Naive thymus-derived CD4-positive, alpha-beta T cell (primary cell): ENCODE data around the gene SPTBN5. TPM values are rescaled to one million over a fixed set of nuclear protein-coding genes. Genes with fewer than 3 reads are reported as not detected.

Experiments used
- ATAC-seq: fragments of 150-1000 bp; cut with Tn5 transposase; 2 replicates; pipeline ENCODE4 v1.10.0; 2021; ENCODE audit warnings: mild to moderate bottlenecking, moderate library complexity
- CTCF ChIA-PET: fragments of 350-600 bp; sonication (Branson Sonifier 250); formaldehyde crosslinking; loops from one replicate; lab custom pipeline; 2021; ENCODE audit warnings: antibody characterized with exemption; lab: Charles Lee
- POLR2A ChIA-PET: fragments of 350-600 bp; sonication (Branson Sonifier 250); formaldehyde crosslinking; loops from one replicate; lab custom pipeline; 2021; ENCODE audit warnings: antibody characterized with exemption, inconsistent platforms; lab: Charles Lee
- DNase-seq, 9 donors: peaks; one replicate each; pipeline versions ENCODE4 v3.0.0 to v3.0.0-alpha.2; 2020 to 2022; ENCODE audit warnings: mixed read lengths in 1 of 9
- H3K27ac ChIP-seq: one replicate; pipeline ENCODE4 v1.7.0; 2013; ENCODE audit warnings: mild to moderate bottlenecking, low read depth, low read length, moderate library complexity
- H3K27me3 ChIP-seq, 2 donors: one replicate each; pipeline ENCODE4 v1.7.0; 2013; ENCODE audit warnings: low read length in 2 of 2, mild to moderate bottlenecking in 2 of 2, moderate library complexity in 2 of 2; ENCODE audit not compliant: control insufficient read depth in 2 of 2, insufficient read depth in 2 of 2
- H3K36me3 ChIP-seq, 3 experiments: 1 replicate in 2 of 3; 2 replicates in 1 of 3; pipeline ENCODE4 v1.7.0; 2013; ENCODE audit warnings: low read length in 3 of 3, mild to moderate bottlenecking in 3 of 3, moderate library complexity in 1 of 3; ENCODE audit not compliant: insufficient read depth in 3 of 3, control insufficient read depth in 2 of 3
- H3K4me1 ChIP-seq, 2 donors: one replicate each; pipeline ENCODE4 v1.7.0; 2013; ENCODE audit warnings: low read length in 2 of 2, mild to moderate bottlenecking in 2 of 2, moderate library complexity in 1 of 2; ENCODE audit not compliant: control insufficient read depth in 2 of 2, insufficient read depth in 2 of 2
- H3K4me3 ChIP-seq: 2 replicates; pipeline ENCODE4 v1.7.0; 2013; ENCODE audit warnings: mild to moderate bottlenecking, low read length
- H3K9me3 ChIP-seq, 3 experiments: 1 replicate in 2 of 3; 2 replicates in 1 of 3; pipeline ENCODE4 v1.7.0; 2013; ENCODE audit warnings: low read length in 3 of 3; ENCODE audit not compliant: control insufficient read depth in 2 of 3
- H3K27ac Mint-ChIP-seq, 9 donors: one replicate each; pipeline ENCODE4 v1.8.0; 2020 to 2022; ENCODE audit warnings: mixed read lengths in 9 of 9, mild to moderate bottlenecking in 8 of 9, moderate library complexity in 5 of 9, inconsistent platforms in 2 of 9
- H3K27me3 Mint-ChIP-seq, 5 donors: one replicate each; pipeline ENCODE4 v1.8.0; 2021 to 2022; ENCODE audit warnings: mixed read lengths in 5 of 5, mild to moderate bottlenecking in 1 of 5
- H3K36me3 Mint-ChIP-seq, 5 donors: one replicate each; pipeline ENCODE4 v1.8.0; 2020 to 2022; ENCODE audit warnings: mixed read lengths in 5 of 5, mild to moderate bottlenecking in 3 of 5, inconsistent platforms in 1 of 5
- H3K4me1 Mint-ChIP-seq, 7 donors: one replicate each; pipeline ENCODE4 v1.8.0; 2020 to 2022; ENCODE audit warnings: mixed read lengths in 7 of 7, mild to moderate bottlenecking in 3 of 7, inconsistent platforms in 1 of 7
- H3K4me3 Mint-ChIP-seq, 10 donors: one replicate each; pipeline ENCODE4 v1.8.0; 2020 to 2022; ENCODE audit warnings: mild to moderate bottlenecking in 10 of 10, mixed read lengths in 10 of 10, moderate library complexity in 6 of 10, inconsistent platforms in 2 of 10
- H3K9me3 Mint-ChIP-seq, 11 donors: one replicate each; pipeline ENCODE4 v1.8.0; 2020 to 2022; ENCODE audit warnings: mixed read lengths in 11 of 11, mild to moderate bottlenecking in 4 of 11, inconsistent platforms in 1 of 11, moderate library complexity in 1 of 11
- intact Hi-C, 2 donors: fragments of 100-400 bp; cut with micrococcal nuclease; formaldehyde crosslinking; loops; one replicate each; pipeline ENCODE4 v1.15.1; 2023
- polyA plus RNA-seq, 2 donors: library from polyadenylated mRNA; unstranded; fragments of 300-500 nt; fragmentation: Illumina TruSeq; gene quantifications; one replicate each; pipeline ENCODE4 v1.2.3, GENCODE V29; 2021
- total RNA-seq, 6 experiments: library from RNA in 5 of 6; stranded (reverse) in 5 of 6; gene quantifications; 1 replicate in 5 of 6; 2 replicates in 1 of 6; pipeline ENCODE4 v1.2.3 and lab custom pipeline; 2021 to 2026

SPTBN5 gene
- total and polyA plus RNA-seq, 7 experiments from 2014 or later, result 0.12 to 2.7 (median 1.7) TPM; not detected in 1

DNA sequence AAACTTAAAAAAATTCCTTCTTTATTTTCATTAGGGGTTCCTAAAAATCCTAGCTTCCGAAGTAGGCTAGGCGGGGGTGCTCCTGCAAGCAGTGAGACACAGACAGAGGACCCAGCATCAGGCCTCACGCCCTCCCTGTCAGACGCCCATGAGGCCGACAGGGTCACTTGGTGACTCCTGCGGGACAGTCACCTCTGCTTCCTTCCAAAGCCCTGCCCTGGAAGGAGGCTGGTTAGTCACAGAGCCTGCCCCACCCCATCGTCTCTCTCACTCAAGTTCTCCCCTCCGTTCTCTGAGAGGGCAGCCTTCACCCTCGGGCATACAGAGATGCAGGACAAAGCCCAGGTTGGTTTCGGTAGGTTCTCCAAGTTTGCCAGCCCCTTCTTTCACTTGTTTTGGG, 39.9 kb upstream of the SPTBN5 start:
- no peak for ATAC-seq

GRCh38 chr15:41933326-41933725, 39.5 kb upstream of the SPTBN5 start:
- POLR2A ChIA-PET, result interaction anchor here (0.5 to 1.8 kb wide), 4 partner anchors 9 to 39 kb away, joined by 3 to 5 read pairs (median 4); partner anchors contain the start of gene EHD4
- no peaks in the 10 kb centered on the region for H3K27me3 Mint-ChIP-seq

More for the DNA sequence above, 39.9 kb upstream of the SPTBN5 start:
- Mint-ChIP-seq H3K27ac (peak overlapping the region; percentile 93 to 100 (median 98)), H3K4me1 (peaks cover 39 to 64% (median 57%) of the 10 kb centered on the region in 7 donors), H3K9me3 (no peaks in the 10 kb centered on the region), H3K27me3 (no peaks in the 10 kb centered on the region), H3K4me3 (peak overlapping the region in 2 of 10 donors; percentile 43 to 77), H3K36me3 (peaks cover 0 to 4% (median 0%) of the 10 kb centered on the region in 5 donors)
- POLR2A ChIA-PET, result interaction anchor here (1.1 to 5.6 kb wide), 6 partner anchors 9 to 161 kb away, joined by 3 to 76 read pairs (median 5); partner anchors contain the start of gene EHD4
- Histone ChIP-seq H3K9me3 (no peaks in the 10 kb centered on the region), H3K4me1 (peaks cover 50 to 51% of the 10 kb centered on the region in 2 donors), H3K27ac (peak overlapping the region; percentile 83), H3K36me3 (no peaks in the 10 kb centered on the region), H3K27me3 (no peaks in the 10 kb centered on the region), H3K4me3 (no peak overlapping the region)
- CTCF ChIA-PET, result interaction anchor here (0.6 to 1.1 kb wide), 3 partner anchors 31 to 617 kb away, joined by 3 to 4 read pairs (median 3); partner anchors contain the start of gene EHD4
- DNase-seq, result no peak
- intact Hi-C loops, result loop anchor here in 1 of 2 donors (10.0 kb wide), 1 partner anchor 269 kb away; the partner anchor contains the start of gene MGA

GRCh38 chr15:41932511-41933289, 38.8 kb upstream of the SPTBN5 start:
- ChIA-PET CTCF (interaction anchor here (0.6 to 1.8 kb wide), 4 partner anchors 28 to 159 kb away, joined by 3 to 4 read pairs (median 4); partner anchors contain the start of gene MAPKBP1), POLR2A (interaction anchor here (0.5 to 1.4 kb wide), 3 partner anchors 18 to 40 kb away, joined by 3 to 5 read pairs (median 4); partner anchors contain the start of gene EHD4)
- Mint-ChIP-seq H3K9me3 (no peaks in the 10 kb centered on the region), H3K4me3 (peak overlapping the region in 1 of 10 donors; percentile 17), H3K27ac (peak overlapping the region; percentile 93 to 100 (median 98)), H3K4me1 (peaks cover 35 to 60% (median 49%) of the 10 kb centered on the region in 7 donors), H3K27me3 (no peaks in the 10 kb centered on the region), H3K36me3 (peaks cover 0 to 4% (median 0%) of the 10 kb centered on the region in 5 donors)
- H3K27ac ChIP-seq, result peak overlapping the region; percentile 83
- ATAC-seq (no peak), DNase-seq (no peak)
- peaks cover 41 to 42% of the 10 kb centered on the region in 2 donors for H3K4me1 ChIP-seq
- no peaks in the 10 kb centered on the region for H3K36me3 ChIP-seq
- intact Hi-C loops, result loop anchor here in 1 of 2 donors (10.0 kb wide), 1 partner anchor 268 kb away; the partner anchor contains the start of gene MGA
- no peak overlapping the region for H3K4me3 ChIP-seq
- no peaks in the 10 kb centered on the region for H3K9me3 ChIP-seq
- H3K27me3 ChIP-seq, result no peaks in the 10 kb centered on the region

More at GRCh38 chr15:41933326-41933725, 39.5 kb upstream of the SPTBN5 start:
- Histone ChIP-seq H3K36me3 (no peaks in the 10 kb centered on the region), H3K27me3 (no peaks in the 10 kb centered on the region), H3K4me3 (no peak overlapping the region), H3K27ac (peak overlapping the region; percentile 83), H3K9me3 (no peaks in the 10 kb centered on the region), H3K4me1 (peaks cover 47 to 48% of the 10 kb centered on the region in 2 donors)
- peaks cover 39 to 62% (median 53%) of the 10 kb centered on the region in 7 donors for H3K4me1 Mint-ChIP-seq
- CTCF ChIA-PET, result interaction anchor here (0.6 to 1.0 kb wide), 3 partner anchors 29 to 617 kb away, joined by 3 to 4 read pairs (median 4); no protein-coding TSS in a partner anchor
- H3K27ac Mint-ChIP-seq, result peak overlapping the region; percentile 93 to 100 (median 98)
- intact Hi-C loops, result loop anchor here in 1 of 2 donors (10.0 kb wide), 1 partner anchor 269 kb away; the partner anchor contains the start of gene MGA
- H3K36me3 Mint-ChIP-seq, result peaks cover 0 to 4% (median 0%) of the 10 kb centered on the region in 5 donors
- no peaks in the 10 kb centered on the region for H3K9me3 Mint-ChIP-seq
- DNase-seq (no peak), ATAC-seq (no peak)
- H3K4me3 Mint-ChIP-seq, result peak overlapping the region in 1 of 10 donors; percentile 17

DNA sequence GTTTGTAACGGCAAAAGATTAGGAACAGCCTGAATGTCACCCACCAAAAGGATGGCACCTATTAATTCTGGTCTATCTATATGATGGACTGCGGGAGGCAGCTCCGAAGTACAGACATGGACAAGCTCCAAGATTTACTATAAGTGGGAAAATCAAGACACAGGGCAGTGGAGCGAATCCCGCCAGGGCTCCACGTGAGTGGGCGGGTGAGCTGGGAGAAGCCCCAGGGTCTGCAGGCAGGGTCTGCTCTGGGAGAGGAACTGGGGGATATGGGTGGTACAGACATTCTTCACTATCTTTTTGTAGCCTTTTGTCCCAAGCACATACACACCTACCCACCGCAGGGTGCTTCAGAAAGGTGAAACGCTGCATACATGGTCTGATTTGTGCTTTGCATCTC, 38.2 kb upstream of the SPTBN5 start:
- ATAC-seq (no peak), DNase-seq (no peak)
- Histone ChIP-seq H3K4me3 (no peak overlapping the region), H3K27ac (no peak overlapping the region), H3K27me3 (no peaks in the 10 kb centered on the region), H3K9me3 (no peaks in the 10 kb centered on the region), H3K4me1 (peaks cover 35 to 36% of the 10 kb centered on the region in 2 donors), H3K36me3 (no peaks in the 10 kb centered on the region)
- intact Hi-C loops, result loop anchor here in 1 of 2 donors (10.0 kb wide), 1 partner anchor 267 kb away; the partner anchor contains the start of gene MGA
- no peaks in the 10 kb centered on the region for H3K27me3 Mint-ChIP-seq
- H3K4me3 Mint-ChIP-seq, result no peak overlapping the region
- H3K4me1 Mint-ChIP-seq, result peaks cover 30 to 58% (median 47%) of the 10 kb centered on the region in 7 donors
- CTCF ChIA-PET, result interaction anchor here (0.7 to 1.8 kb wide), 2 partner anchors 16 to 158 kb away, joined by 3 to 4 read pairs; partner anchors contain the start of gene MAPKBP1
- peak overlapping the region in 6 of 9 donors; percentile 49 to 99 (median 94) for H3K27ac Mint-ChIP-seq
- POLR2A ChIA-PET, result interaction anchor here (1.4 kb wide), 1 partner anchor 18 kb away, joined by 4 read pairs; no protein-coding TSS in a partner anchor
- H3K36me3 Mint-ChIP-seq, result peaks cover 0 to 4% (median 0%) of the 10 kb centered on the region in 5 donors
- H3K9me3 Mint-ChIP-seq, result no peaks in the 10 kb centered on the region

GRCh38 chr15:41930867-41931222, 37.0 kb upstream of the SPTBN5 start:
- Mint-ChIP-seq H3K4me3 (no peak overlapping the region), H3K36me3 (peaks cover 0 to 6% (median 0%) of the 10 kb centered on the region in 5 donors), H3K27me3 (no peaks in the 10 kb centered on the region), H3K4me1 (peaks cover 30 to 57% (median 47%) of the 10 kb centered on the region in 7 donors), H3K27ac (no peak overlapping the region), H3K9me3 (no peaks in the 10 kb centered on the region)
- ATAC-seq (no peak), DNase-seq (no peak)
- H3K9me3 ChIP-seq, result no peaks in the 10 kb centered on the region
- intact Hi-C loops, result loop anchor here in 1 of 2 donors (10.0 kb wide), 1 partner anchor 266 kb away; the partner anchor contains the start of gene MGA
- no peak overlapping the region for H3K27ac ChIP-seq
- H3K27me3 ChIP-seq, result no peaks in the 10 kb centered on the region
- no peak overlapping the region for H3K4me3 ChIP-seq
- ChIA-PET CTCF (interaction anchor here (0.6 to 1.8 kb wide), 2 partner anchors 157 to 647 kb away, joined by 3 to 4 read pairs; partner anchors contain the start of gene MAPKBP1), POLR2A (no interaction called here)
- no peaks in the 10 kb centered on the region for H3K36me3 ChIP-seq
- peaks cover 23 to 34% of the 10 kb centered on the region in 2 donors for H3K4me1 ChIP-seq
